Psoas muscle (tissue), 8 donors: ENCODE data around the gene TMEM61. TPM values are rescaled to one million over a fixed set of nuclear protein-coding genes. Genes with fewer than 3 reads are reported as not detected.
"Not testable (repeated sequence)": the region's sequence is repeated elsewhere in the genome, so short reads cannot be mapped to it uniquely, and the experiment has no call there.

ENCODE experiments used
- ATAC-seq, 4 donors: fragments of 200-7000 bp; cut with Tn5 transposase; one replicate each; pipeline ENCODE4 v1.9.1; 2020; ENCODE audit warnings: moderate library complexity in 3 of 4, mild to moderate bottlenecking in 2 of 4
- DNase-seq, 2 donors: peaks; one replicate each; pipeline ENCODE4 v3.0.0-alpha.2; 2020
- H3K27ac ChIP-seq: fragments of 200-600 bp; one replicate; pipeline ENCODE4 v1.8.0; 2022
- H3K27me3 ChIP-seq, 3 donors: fragments of 200-600 bp in 1 of 3; one replicate each; pipeline versions ENCODE4 v1.6.1 to v1.8.0; 2013 to 2022; ENCODE audit warnings: low read length in 2 of 3, mild to moderate bottlenecking in 2 of 3, moderate library complexity in 1 of 3; ENCODE audit not compliant: insufficient read depth in 3 of 3
- H3K36me3 ChIP-seq, 2 donors: fragments of 200-600 bp in 1 of 2; one replicate each; pipeline versions ENCODE4 v1.6.1 to v1.8.0; 2013 to 2022; ENCODE audit warnings: low read depth in 1 of 2, mild to moderate bottlenecking in 1 of 2, moderate library complexity in 1 of 2; ENCODE audit not compliant: insufficient read depth in 1 of 2
- H3K4me1 ChIP-seq: fragments of 200-600 bp; one replicate; pipeline ENCODE4 v1.8.0; 2022
- H3K4me3 ChIP-seq: fragments of 200-600 bp; one replicate; pipeline ENCODE4 v1.8.0; 2022; ENCODE audit warnings: mild to moderate bottlenecking
- H3K9me3 ChIP-seq: fragments of 200-600 bp; one replicate; pipeline ENCODE4 v1.8.0; 2022
- WGBS, 3 donors: extraction: QIAGEN DNeasy Blood & Tissue Kit; methylation state at CpG; one replicate each; pipeline versions ENCODE4 v1.1.6 to v1.1.7; 2013; 5-methylcytosine and 5-hydroxymethylcytosine counted together
- intact Hi-C, 2 donors: fragments of 100-400 bp; cut with DNase I; formaldehyde crosslinking; loops; one replicate each; pipeline versions ENCODE4 v1.11.0 to v1.14.2; 2022
- polyA plus RNA-seq, 3 donors: library from polyadenylated mRNA; stranded (reverse); fragments of 200-250 nt; gene quantifications; one replicate each; pipeline ENCODE4 v1.2.3, GENCODE V29; 2013
- total RNA-seq, 4 donors: library from RNA; stranded (reverse); fragmentation: NEBNext Ultra II Directional in 2 of 4; extraction: Animal tissue kit (Norgen Biotek cat#: 25700) in 2 of 4; gene quantifications; one replicate each; pipeline versions ENCODE4 v1.2.1 to v1.2.4, GENCODE V29; 2021 to 2023
- TF ChIP-seq, protein P1 (sequence below): fragments of 200-600 bp; IDR thresholded peaks from one replicate; pipeline ENCODE4 v1.8.0; 2022; ENCODE audit warnings: antibody characterized with exemption
- donor health status: healthy with polysubstance abuse.
- donor health status: DM: no; HTN: no; CAD: no; lungs with moderate emphysema.
- donor health status: Bipolar disorder and iron deficiency.
- donor health status: healthy.
- donor health status: DM: yes; HTN: yes; CAD: no.
- donor health status: DM: no; HTN: no; CAD: no.
- donor health status: DM: no; HTN: no; CAD: no.
- donor health status: DM: yes; HTN: yes; CAD: no.

The TMEM61 gene
- total and polyA plus RNA-seq, 7 donors: 0.05 to 0.54 (median 0.25) TPM; not detected in 1

DNA sequence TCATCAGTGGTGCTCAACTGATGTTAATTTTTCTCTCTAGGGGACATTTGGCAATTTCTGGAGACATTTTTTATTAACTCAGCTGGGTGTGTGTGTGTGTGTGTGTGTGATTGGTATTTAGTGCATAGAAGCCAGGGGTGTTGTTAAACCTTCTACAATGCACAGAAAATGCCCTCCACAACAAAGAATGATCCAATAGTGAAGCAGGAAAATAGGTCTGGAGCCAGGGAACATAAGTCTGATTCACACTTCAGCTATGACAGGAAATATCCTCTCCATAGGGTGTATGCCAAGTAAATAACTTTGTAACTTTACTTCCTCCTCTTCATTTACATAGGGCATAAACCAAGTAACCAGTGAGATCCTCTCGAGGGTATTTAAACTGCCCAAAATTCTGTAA is 25.1 kb upstream of the TMEM61 start:
- Histone ChIP-seq H3K9me3 (no peaks in the 10 kb centered on the region), H3K4me3 (no peak overlapping the region), H3K27me3 (no peaks in the 10 kb centered on the region), H3K4me1 (peaks cover 2% of the 10 kb centered on the region), H3K36me3 (no peaks in the 10 kb centered on the region), H3K27ac (no peak overlapping the region)
- intact Hi-C loops: no loop called here
- ATAC-seq (no peak), DNase-seq (no peak)
- 60 to 78% (median 63%) methylated on average over 1 of the region's 1 CpG for WGBS, 3 donors
- TF ChIP-seq, protein P1, sequence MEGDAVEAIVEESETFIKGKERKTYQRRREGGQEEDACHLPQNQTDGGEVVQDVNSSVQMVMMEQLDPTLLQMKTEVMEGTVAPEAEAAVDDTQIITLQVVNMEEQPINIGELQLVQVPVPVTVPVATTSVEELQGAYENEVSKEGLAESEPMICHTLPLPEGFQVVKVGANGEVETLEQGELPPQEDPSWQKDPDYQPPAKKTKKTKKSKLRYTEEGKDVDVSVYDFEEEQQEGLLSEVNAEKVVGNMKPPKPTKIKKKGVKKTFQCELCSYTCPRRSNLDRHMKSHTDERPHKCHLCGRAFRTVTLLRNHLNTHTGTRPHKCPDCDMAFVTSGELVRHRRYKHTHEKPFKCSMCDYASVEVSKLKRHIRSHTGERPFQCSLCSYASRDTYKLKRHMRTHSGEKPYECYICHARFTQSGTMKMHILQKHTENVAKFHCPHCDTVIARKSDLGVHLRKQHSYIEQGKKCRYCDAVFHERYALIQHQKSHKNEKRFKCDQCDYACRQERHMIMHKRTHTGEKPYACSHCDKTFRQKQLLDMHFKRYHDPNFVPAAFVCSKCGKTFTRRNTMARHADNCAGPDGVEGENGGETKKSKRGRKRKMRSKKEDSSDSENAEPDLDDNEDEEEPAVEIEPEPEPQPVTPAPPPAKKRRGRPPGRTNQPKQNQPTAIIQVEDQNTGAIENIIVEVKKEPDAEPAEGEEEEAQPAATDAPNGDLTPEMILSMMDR: no peak

DNA sequence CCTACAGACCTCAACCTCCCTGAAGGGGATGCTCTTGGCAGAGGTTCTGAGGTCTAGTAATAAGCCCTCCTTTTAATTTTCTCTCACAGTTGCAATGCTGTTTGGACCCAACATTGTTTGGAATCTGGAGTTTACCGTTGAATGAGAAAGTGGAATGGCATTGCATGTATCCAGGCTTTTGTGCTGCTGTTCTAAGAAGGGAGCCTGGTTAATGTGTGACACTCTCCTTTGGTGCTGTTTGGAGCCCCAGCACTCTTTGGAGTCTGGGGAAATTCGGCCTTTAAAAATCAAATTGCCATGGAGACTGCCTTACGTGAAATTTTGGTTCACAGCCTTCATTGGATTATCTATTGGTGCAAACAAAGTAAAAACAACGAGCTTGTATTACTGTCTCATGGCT is 23.7 kb upstream of the TMEM61 start:
- TF ChIP-seq, protein P1: no peak
- no peak overlapping the region for H3K27ac ChIP-seq
- no peaks in the 10 kb centered on the region for H3K27me3 ChIP-seq
- DNase-seq: no peak
- intact Hi-C loops: no loop called here
- WGBS, 3 donors: 68 to 84% (median 73%) methylated on average over 4 of the region's 4 CpGs
- no peaks in the 10 kb centered on the region for H3K36me3 ChIP-seq
- no peak for ATAC-seq
- H3K9me3 ChIP-seq: no peaks in the 10 kb centered on the region
- no peak overlapping the region for H3K4me3 ChIP-seq
- no peaks in the 10 kb centered on the region for H3K4me1 ChIP-seq

DNA sequence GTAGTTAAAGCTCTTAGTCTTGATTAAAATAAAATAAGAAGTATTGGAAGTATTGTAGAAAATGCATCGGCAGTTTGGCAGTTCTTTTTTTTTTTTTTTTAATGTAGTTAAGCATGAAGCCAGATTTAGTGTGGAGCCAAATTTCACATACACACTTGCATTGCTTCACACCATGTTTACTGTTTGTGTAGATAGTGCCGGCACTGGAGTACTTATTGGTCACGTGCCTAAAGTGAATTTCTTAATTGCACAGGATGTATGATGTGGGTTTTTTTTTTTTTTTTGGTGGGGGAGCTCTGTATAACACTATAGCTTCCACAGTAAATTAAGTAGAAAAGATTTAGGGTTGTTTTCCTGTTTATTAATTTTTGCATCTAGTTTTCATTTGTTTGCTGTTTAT is 21.2 kb upstream of the TMEM61 start:
- WGBS, 3 donors: 48 to 66% (median 61%) methylated on average over 3 of the region's 3 CpGs
- Histone ChIP-seq H3K9me3 (no peaks in the 10 kb centered on the region), H3K4me1 (no peaks in the 10 kb centered on the region), H3K4me3 (no peak overlapping the region), H3K27ac (no peak overlapping the region), H3K36me3 (no peaks in the 10 kb centered on the region), H3K27me3 (no peaks in the 10 kb centered on the region)
- intact Hi-C loops: no loop called here
- ATAC-seq (no peak), DNase-seq (no peak)
- TF ChIP-seq, protein P1: no peak

DNA sequence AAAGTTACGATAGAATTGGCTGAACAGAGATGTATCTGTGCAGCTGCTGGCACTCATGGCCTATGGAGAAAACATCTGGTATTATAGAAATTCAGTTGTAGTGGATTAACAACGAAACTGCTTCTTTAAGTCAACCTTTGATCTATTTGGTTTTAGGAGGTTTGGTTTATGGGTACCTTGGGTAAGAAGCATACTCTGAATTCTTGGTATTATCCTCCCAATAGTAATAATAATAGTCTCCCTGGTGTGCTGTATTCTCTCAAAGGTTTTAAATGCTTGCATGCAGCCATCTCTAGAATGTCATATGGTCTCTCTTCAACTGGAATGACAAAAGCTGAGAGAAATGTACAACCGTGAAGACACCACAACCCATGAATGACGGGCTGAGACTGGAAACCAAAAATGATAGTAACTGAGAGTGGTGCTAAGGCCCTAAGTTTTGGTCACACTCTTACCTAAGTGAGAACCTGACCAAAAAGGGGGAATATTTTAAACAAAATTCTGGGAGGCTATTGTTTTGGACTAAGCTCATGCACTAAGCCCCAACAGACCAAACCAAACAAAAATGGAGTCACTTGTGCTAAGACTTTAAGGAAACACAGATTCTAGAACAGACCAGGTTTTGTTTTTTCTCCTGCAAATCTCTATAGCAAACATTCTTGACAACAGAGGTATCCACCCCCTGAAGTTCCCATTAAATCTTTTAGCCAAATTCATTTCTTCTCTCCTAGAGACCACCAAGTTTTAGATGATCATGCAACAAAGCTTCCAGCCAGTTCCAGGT is 17.6 kb upstream of the TMEM61 start:
- Histone ChIP-seq H3K27ac (no peak overlapping the region), H3K36me3 (no peaks in the 10 kb centered on the region), H3K27me3 (no peaks in the 10 kb centered on the region), H3K4me3 (no peak overlapping the region), H3K4me1 (peaks cover 5% of the 10 kb centered on the region), H3K9me3 (no peaks in the 10 kb centered on the region)
- intact Hi-C loops: no loop called here
- TF ChIP-seq, protein P1: no peak
- no peak for DNase-seq
- WGBS, 3 donors: 69 to 77% (median 74%) methylated on average over 4 of the region's 4 CpGs
- no peak for ATAC-seq

DNA sequence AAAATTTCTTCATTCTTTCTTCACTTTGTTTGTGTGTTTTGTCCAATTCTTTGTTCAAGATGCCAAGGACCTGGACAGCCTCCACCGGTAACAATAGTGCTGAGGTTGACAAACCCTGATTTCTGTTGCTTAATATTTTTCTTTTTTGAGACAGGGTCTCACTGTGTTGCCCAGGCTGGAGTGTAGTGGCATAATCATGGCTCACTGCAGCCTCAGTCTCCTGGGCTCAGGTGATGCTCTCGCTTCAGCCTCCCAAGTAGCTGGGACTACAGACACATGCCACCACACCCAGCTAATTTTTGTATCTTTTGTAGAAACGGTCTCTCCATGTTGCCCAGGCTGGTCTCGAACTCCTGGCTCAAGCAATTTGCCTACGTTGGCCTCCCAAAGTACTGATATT is 16.6 kb upstream of the TMEM61 start:
- DNase-seq, H3K27me3 ChIP-seq, intact Hi-C loops, H3K4me1 ChIP-seq, H3K4me3 ChIP-seq, H3K9me3 ChIP-seq, H3K27ac ChIP-seq, H3K36me3 ChIP-seq, ATAC-seq: not testable (repeated sequence)
- WGBS, 3 donors: 91 to 95% (median 92%) methylated on average over 5 of the region's 5 CpGs
